ENCODE results near the gene PHETA1. TPM values are rescaled to one million over a fixed set of nuclear protein-coding genes. Genes with fewer than 3 reads are reported as not detected.

The PHETA1 gene
- total RNA-seq, 1 donor from 2014 or later: 20.5 TPM

GRCh38 chr12:111368291-111368787, 556 bp downstream of the PHETA1 start:
- DNase-seq: no peak
- peak overlapping the region; percentile 71 for H3K27ac ChIP-seq
- intact Hi-C loops (cut with DNase I): no loop called here

DNA sequence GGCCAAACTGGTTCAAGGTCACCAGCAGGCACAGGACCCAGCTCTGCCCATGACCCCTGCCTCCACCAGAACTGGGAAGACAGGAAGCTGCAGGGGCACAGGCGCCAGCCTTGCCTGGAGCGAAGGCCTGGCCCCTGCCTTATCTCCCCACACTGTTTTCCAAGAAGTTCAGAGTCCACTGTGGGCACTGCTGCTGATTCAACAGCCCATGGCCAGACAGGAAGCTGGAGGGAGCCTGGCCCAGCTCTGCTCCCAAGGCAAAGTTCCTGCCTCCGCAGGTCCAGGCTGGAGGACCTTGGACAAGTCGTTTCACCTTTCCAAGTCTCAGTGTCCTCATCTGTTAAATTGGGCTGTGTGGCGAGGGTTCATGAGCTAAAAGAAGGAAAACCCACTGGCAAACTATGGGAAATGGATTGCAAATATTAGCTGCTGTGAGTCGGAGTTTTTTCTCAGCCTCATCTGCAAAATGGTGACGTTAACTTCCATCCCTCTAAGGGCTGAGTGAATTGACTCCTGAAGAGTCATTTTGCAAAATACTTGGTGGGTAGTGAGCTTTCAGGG, 1.2 kb downstream of the PHETA1 start:
- no peaks in the 10 kb centered on the region for H3K9me3 ChIP-seq
- no peaks in the 10 kb centered on the region for H3K27me3 ChIP-seq (ENCODE audit: low read depth)
- H3K36me3 ChIP-seq: peaks cover 25% of the 10 kb centered on the region
- H3K4me3 ChIP-seq: peak overlapping the region; percentile 97
- ATAC-seq (no peak), DNase-seq (no peak)
- peaks cover 28% of the 10 kb centered on the region for H3K4me1 ChIP-seq
- intact Hi-C loops (cut with DNase I): no loop called here
- TF ChIP-seq CTCF (IDR thresholded peaks at IDR 0.05): no peak
- H3K27ac ChIP-seq: peak overlapping the region; percentile 71

More at GRCh38 chr12:111368291-111368787, 556 bp downstream of the PHETA1 start:
- Histone ChIP-seq H3K9me3 (no peaks in the 10 kb centered on the region), H3K4me1 (peaks cover 28% of the 10 kb centered on the region), H3K4me3 (peak overlapping the region; percentile 97), H3K36me3 (peaks cover 19% of the 10 kb centered on the region), H3K27me3 (ENCODE audit: low read depth) (no peaks in the 10 kb centered on the region)
- ATAC-seq: peak; percentile 29 to 46
- TF ChIP-seq CTCF (IDR thresholded peaks at IDR 0.05): no peak

- Histone ChIP-seq H3K4me1 (peaks cover 33% of the 10 kb centered on the region), H3K9me3 (no peaks in the 10 kb centered on the region), H3K27me3 (ENCODE audit: low read depth) (no peaks in the 10 kb centered on the region), H3K4me3 (no peak overlapping the region), H3K36me3 (peaks cover 35% of the 10 kb centered on the region), H3K27ac (no peak overlapping the region)
- no peak for ATAC-seq
- intact Hi-C loops (cut with DNase I): no loop called here
- DNase-seq: no peak
- TF ChIP-seq CTCF (IDR thresholded peaks at IDR 0.05): no peak
Measured at GRCh38 chr12:111366583-111366982, 2.3 kb downstream of the PHETA1 start.

GRCh38 chr12:111366075-111366474, 2.8 kb downstream of the PHETA1 start:
- intact Hi-C loops (cut with DNase I): no loop called here
- peaks cover 35% of the 10 kb centered on the region for H3K36me3 ChIP-seq
- no peak overlapping the region for H3K27ac ChIP-seq
- H3K9me3 ChIP-seq: no peaks in the 10 kb centered on the region
- DNase-seq: no peak
- ATAC-seq: no peak
- no peak overlapping the region for H3K4me3 ChIP-seq
- H3K4me1 ChIP-seq: peaks cover 38% of the 10 kb centered on the region
- no peaks in the 10 kb centered on the region for H3K27me3 ChIP-seq (ENCODE audit: low read depth)
- TF ChIP-seq CTCF (IDR thresholded peaks at IDR 0.05): no peak

GRCh38 chr12:111363578-111363977, 5.3 kb downstream of the PHETA1 start:
- Histone ChIP-seq H3K4me3 (no peak overlapping the region), H3K36me3 (peaks cover 35% of the 10 kb centered on the region), H3K27ac (no peak overlapping the region), H3K4me1 (peaks cover 34% of the 10 kb centered on the region), H3K9me3 (no peaks in the 10 kb centered on the region), H3K27me3 (ENCODE audit: low read depth) (no peaks in the 10 kb centered on the region)
- ATAC-seq (no peak), DNase-seq (no peak)
- no peak for TF ChIP-seq CTCF (IDR thresholded peaks at IDR 0.05)
- intact Hi-C loops (cut with DNase I): no loop called here

Measured in lower lobe of right lung (tissue), 2 donors.